ENCODE results near the gene FAM120B.

Gene FAM120B

DNA sequence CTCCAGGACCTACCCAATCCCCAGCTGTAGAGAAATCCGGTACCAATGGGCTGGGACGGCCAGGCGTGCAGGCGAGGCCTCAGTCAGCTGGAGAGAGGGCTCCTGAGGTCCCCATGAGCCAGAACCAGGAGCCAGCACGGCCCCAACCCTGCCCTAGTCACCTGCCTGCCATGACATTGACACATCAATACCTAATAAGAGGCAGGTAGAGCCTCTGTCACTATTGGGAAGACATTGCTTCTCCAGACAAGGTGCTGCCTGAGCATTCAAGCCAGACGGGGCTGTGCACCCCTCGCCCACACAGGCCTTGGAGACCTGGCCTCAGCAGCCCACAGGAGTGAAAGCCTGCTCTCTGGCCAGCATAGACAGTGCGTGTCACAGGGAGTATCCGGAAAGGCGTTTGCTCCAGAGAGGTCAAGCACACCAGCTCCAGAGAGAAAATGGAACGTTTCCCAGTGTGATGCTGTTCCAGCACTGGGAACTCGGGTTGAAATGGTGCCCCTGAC lies 19.1 kb upstream of the FAM120B start:
- DNase-seq = no peak

DNA sequence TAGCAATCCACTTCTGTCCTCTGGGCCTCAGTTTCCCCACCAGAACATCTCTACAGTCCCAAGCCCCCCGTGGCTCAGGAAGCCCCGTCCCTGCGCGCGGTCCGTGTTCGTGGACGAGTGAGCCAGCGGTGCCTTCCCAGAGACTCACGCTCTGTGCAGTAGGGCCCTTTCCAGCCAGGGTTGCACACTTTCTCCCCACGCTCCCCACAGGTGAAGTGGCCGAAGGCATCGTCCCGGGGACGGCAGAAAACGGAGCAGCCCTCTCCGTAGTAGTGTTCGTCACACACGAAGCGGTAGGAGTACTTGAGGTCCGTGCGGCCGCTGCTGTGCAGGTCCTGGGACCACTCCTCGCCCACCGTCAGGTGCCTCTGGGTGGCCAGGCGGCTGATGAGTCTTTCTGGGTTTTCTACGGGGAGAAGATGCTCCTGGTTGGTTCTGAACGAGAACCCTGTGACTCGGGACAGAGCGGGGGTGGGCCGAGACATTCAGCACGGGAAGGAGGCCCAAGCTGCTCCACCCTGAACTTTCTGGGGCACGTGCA lies 18.4 kb upstream of the FAM120B start:
- DNase-seq = no peak

DNA sequence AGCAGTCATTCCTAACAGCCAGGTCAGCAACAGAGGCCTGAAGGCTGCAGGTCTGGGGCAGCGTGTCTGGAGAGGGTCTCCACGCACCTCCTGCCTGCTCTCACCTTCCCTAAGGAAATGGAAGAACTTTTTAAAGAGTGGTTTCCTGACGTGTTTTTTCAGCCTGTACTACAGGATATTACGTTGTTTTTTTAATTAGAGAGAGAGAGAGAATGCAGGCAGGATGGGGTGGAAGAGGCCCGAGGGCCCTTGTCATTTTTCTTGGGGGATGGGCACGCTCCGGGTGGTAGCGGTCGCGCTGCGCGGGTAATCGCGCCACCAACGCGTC lies 17.7 kb upstream of the FAM120B start:
- peak; percentile 20 for DNase-seq

DNA sequence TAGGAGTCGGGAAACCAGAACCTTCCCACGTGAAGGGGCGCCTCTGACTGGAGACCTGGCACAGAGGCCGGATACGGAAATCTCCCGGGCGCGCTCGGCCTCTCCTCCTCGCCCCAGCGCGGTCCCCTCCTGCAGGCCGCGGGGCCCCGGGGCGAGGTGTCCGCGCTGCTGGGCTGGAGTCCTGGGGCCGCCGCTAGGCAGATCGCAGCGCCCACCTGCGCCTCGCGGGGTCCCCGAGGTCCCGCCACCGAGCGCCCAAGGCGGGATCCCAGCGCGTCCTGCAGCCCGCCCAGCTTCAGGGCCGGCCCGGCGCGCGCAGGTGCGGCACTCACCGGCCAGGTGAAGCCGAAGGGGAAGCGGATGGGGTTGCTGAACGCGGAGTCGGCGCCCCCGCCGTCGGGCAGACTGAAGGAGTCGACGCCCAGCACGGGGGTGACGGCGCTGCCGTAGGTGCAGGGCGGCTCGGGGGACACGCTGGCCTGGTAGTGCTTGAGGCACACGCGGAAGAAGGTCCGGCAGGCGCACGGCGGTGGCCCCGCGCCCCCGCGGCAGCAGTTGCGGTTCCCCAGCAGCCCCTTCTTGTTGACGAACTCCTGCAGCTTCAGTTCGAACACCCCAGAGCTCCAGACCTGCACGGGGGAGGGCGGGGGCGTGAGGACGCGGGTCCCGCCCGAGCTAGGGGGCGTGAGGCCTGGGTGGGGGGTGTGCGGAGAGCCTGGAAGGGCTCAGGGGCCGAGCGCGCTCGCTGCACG lies 17.2 kb upstream of the FAM120B start:
- peak; percentile 19 for DNase-seq

- no peak for DNase-seq
These were observed 16.6 kb upstream of the FAM120B start for GRCh38 chr6:170289951-170290295.

- peak; percentile 30 for DNase-seq
These were observed 16.0 kb upstream of the FAM120B start, which contains the start of gene DLL1 for GRCh38 chr6:170290296-170291128. Gene DLL1 (minus strand): TSS chr6:170291078. CDS start chr6:170290139, 939 bp downstream.

- DNase-seq = peak; percentile 32
These were observed 15.1 kb upstream of the FAM120B start for GRCh38 chr6:170291271-170292110.

DNA sequence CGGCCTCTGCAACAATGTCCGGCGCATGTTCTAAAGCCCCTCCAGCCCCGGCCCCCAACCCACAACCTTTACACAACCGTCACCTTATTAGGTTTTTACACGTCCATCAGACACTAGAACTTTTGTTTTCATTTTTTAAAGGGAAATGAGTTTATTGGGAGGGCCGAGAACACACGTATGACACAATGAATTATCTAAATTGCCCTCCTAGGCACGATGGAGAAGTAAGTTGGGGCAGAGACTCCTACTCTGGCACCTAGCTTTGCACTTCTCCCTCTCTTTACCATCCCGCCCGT lies 14.5 kb upstream of the FAM120B start:
- DNase-seq = no peak

GRCh38 chr6:170292407-170293158 lies 14.0 kb upstream of the FAM120B start:
- DNase-seq = no peak

- DNase-seq = no peak
These were observed 13.0 kb upstream of the FAM120B start for GRCh38 chr6:170293341-170294231.

GRCh38 chr6:170294298-170294730 lies 12.2 kb upstream of the FAM120B start:
- no peak for DNase-seq

- no peak for DNase-seq
These were observed 11.6 kb upstream of the FAM120B start for GRCh38 chr6:170294813-170295509.

DNA sequence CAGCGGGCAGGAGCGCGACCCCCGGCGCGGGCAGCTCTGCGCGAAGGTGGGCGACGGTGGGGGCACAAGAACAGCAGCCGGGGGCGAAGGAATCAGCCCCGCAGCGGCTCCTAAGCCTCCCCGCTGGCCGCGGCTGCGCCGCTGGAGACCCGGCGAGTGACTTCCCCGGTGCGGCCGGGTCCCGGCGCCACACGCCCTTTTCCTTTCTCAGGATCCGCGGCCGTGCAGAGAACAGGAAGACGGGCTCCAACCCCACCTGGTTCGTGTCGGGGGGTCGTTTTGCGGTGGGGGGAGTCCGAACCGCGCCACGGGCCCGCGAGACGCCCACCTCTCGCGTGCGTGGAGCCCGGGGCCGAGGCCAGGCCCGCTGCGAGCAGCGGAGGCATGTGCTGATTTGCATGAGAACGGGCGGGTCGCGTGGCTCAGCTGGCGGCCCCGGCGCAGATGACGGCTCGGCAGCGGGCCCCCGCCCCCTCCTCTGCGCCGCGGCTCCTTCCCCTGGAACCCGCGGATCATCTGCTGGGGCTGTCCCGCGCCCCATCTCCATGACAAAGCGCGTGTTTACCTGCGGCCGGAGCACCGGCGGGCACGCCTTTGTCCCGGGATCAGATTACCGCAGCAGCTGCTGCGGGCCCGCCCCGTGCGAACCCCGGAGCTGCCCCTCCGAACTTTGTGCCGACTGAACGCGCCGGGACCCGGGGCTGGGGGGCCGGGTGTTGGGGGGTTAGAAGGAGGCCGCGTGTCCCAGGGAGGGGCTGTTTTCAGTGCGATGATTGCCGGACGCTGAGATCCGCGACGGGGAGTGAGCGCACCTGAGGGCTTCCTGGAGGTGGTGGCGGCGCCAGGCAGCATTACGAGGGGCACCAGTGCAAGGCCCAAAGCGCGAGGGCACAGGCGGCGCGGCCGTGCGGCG lies 10.8 kb upstream of the FAM120B start:
- peak; percentile 31 for DNase-seq

DNA sequence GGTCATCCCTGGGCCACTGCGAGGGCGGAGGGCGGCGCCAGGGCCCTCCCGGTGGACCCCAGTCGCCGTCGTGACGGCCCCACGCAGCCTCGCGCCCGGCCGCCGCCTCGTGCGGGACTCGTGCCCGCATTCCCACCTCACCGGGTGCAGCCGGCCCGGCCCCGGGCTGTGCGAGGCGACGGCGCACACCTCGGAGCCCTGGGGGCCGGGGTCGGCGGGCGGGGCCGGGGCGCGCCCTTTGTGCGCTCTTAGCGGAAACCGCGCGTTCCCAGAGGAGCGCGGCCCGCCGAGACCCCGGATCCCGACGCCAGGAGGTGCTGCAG lies 10.2 kb upstream of the FAM120B start:
- DNase-seq = no peak

- DNase-seq = no peak
These were observed 9.6 kb upstream of the FAM120B start for GRCh38 chr6:170296746-170297575.

DNA sequence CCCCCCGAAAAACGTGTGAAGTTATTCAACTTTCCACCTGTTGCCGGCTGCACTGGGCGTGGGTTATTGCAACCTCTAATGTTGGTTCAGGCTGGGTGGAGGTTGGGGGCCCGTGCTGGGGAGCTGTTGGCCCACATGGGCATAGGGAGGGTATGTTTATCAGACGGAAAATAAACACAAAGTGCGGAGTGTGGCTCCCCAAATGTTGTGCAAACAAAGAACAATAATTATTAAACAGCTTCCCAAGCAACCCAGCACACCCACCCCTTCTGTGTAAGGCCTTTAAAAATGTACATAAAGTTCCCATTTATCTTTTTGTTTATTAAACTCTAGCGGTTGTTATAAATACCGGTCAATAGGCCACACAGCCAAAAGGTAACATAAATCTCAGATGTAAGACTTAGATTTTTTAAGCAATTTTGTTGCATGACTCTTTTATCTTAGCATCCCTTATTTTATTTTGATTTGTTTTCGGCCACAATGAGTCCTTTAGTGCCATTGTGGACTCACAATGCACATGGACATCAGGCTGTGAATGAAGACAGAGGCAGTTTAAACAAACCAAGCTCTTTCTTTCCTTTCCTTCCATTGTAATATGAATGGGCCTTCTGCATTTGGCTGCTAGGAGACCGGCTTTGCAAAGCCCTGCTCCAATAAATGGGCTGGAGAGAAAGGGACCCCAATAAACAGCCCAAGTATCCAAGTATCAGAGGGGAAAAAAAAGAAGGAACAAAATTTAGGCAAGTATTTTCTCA lies 8.8 kb upstream of the FAM120B start:
- DNase-seq = no peak

GRCh38 chr6:170298688-170299087 lies 7.9 kb upstream of the FAM120B start:
- no peak for DNase-seq

- DNase-seq = no peak
These were observed 5.4 kb upstream of the FAM120B start for GRCh38 chr6:170301184-170301583.

Data from central memory CD4-positive, alpha-beta T cell (primary cell).